ENCODE measurements around the gene KRABD2.

The KRABD2 gene

GRCh38 chr17:8376271-8377067 is at the start of gene KRABD2:
KRABD2 (minus strand) TSS chr17:8376704.
- intact Hi-C loops (cut with micrococcal nuclease; ENCODE audit: unreplicated experiment): no loop called here
- ChIA-PET CTCF (interaction anchor here (0.6 to 2.0 kb wide), 17 partner anchors 11 to 1027 kb away, joined by 3 to 10 read pairs (median 4); partner anchors contain the start of genes NDEL1 and SLC25A35), SMC1A (ENCODE audit: uncharacterized antibody, unreplicated experiment) (interaction anchor here (0.8 to 1.9 kb wide), 3 partner anchors 61 to 127 kb away, joined by 3 to 4 read pairs (median 4); partner anchors contain the start of gene SLC25A35), RAD21 (ENCODE audit: unreplicated experiment) (interaction anchor here (0.8 to 1.3 kb wide), 5 partner anchors 12 to 369 kb away, joined by 3 to 5 read pairs (median 4); partner anchors contain the start of genes NDEL1 and SLC25A35), POLR2A (interaction anchor here (0.6 to 2.0 kb wide), 7 partner anchors 8 to 1360 kb away, joined by 3 to 7 read pairs (median 5); partner anchors contain the start of gene SLC25A35)
- BruUV-seq (replicated peaks): no TSS peak
- DNase-seq (ENCODE audit: low read depth, low spot score): peak; percentile 38
- Histone ChIP-seq H3K4me2 (ENCODE audit: control insufficient read depth, insufficient read depth) (peak within 1 kb of the TSS; percentile 84), H3K27me3 (replicated peaks in 1 of 2; ENCODE audit: control insufficient read depth in 2 of 2, insufficient read depth in 2 of 2, low read length in 1 of 2) (no peaks in the 10 kb centered on the region), H3K4me1 (ENCODE audit: control insufficient read depth, insufficient read depth, low read length) (peaks cover 3% of the 10 kb centered on the region), H4K20me1 (ENCODE audit: control insufficient read depth, insufficient read depth) (peaks cover 9% of the 10 kb centered on the region), H3K27ac (ENCODE audit: control insufficient read depth, insufficient read depth) (peak within 1 kb of the TSS; percentile 72), H3K4me3 (peak within 1 kb of the TSS; percentile 88), H3K9me3 (replicated peaks; ENCODE audit: control insufficient read depth, insufficient read depth, low read length) (no peaks in the 10 kb centered on the region; the same call in 2 of the 3 replicates), H3K9ac (ENCODE audit: control insufficient read depth, insufficient read depth, low read length) (peak within 1 kb of the TSS; percentile 85), H3K36me3 (ENCODE audit: control insufficient read depth in 2 of 2, insufficient read depth in 2 of 2, low read length in 1 of 2) (peaks cover 10 to 35% of the 10 kb centered on the region in 2 experiments), H2AFZ (ENCODE audit: control insufficient read depth, low read depth, low read length) (peak within 1 kb of the TSS; percentile 53), H3K79me2 (ENCODE audit: control insufficient read depth, insufficient read depth, low read length) (peaks cover 32% of the 10 kb centered on the region)
- WGBS (ENCODE audit: insufficient coverage, insufficient replicate concordance, low lambda C conversion rate, missing lambda C conversion rate): 10% methylated on average over 34 of the region's 41 CpGs
- in situ Hi-C loops (cut with MboI): no loop called here
- peak; percentile 99 for ATAC-seq
- no peak for FAIRE-seq
- peak; percentile 38; the same call in 1 of the 2 replicates for TF ChIP-seq ZNF207 (IDR thresholded peaks at IDR 0.05; ENCODE audit: borderline replicate concordance)
- TF ChIP-seq PML (IDR thresholded peaks at IDR 0.05; ENCODE audit: low read length): peak; percentile 95
- TF ChIP-seq ATF2 (IDR thresholded peaks at IDR 0.05; ENCODE audit: low read length): peak; percentile 65
- peak; percentile 89 for TF ChIP-seq ZNF687 (IDR thresholded peaks at IDR 0.05)
- peak; percentile 93 for TF ChIP-seq POLR2AphosphoS5 (IDR thresholded peaks at IDR 0.05; ENCODE audit: low read length)
- no peak for TF ChIP-seq TBL1XR1 (IDR thresholded peaks at IDR 0.05; ENCODE audit: low read depth, low read length)
- TF ChIP-seq CEBPB (IDR thresholded peaks at IDR 0.05; ENCODE audit: borderline replicate concordance in 1 of 2, low read depth in 2 of 2, low read length in 2 of 2): no peak
- TF ChIP-seq POLR2AphosphoS2 (IDR thresholded peaks at IDR 0.05; ENCODE audit: low read depth, low read length): peak; percentile 98
- no peak for TF ChIP-seq ZNF592 (IDR thresholded peaks at IDR 0.05)
- TF ChIP-seq, protein P1, sequence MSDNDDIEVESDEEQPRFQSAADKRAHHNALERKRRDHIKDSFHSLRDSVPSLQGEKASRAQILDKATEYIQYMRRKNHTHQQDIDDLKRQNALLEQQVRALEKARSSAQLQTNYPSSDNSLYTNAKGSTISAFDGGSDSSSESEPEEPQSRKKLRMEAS (IDR thresholded peaks at IDR 0.05; ENCODE audit: low read depth, low read length): peak; percentile 44; the same call in 1 of the 2 replicates

All from GM12878 (cell line).